Right atrium auricular region (tissue), 2 donors: ENCODE results near the gene SLC39A6. TPM values are rescaled to one million over a fixed set of nuclear protein-coding genes. Genes with fewer than 3 reads are reported as not detected.

Experiments used
- DNase-seq: peaks from one replicate; pipeline ENCODE4 v3.0.0-alpha.2; 2019; ENCODE audit warnings: low spot score
- H3K27ac ChIP-seq, 2 donors: fragments of 200-600 bp; sonication (generic); 1 replicate in 1 of 2; 2 replicates in 1 of 2; pipeline ENCODE4 v1.5.1; 2016 to 2019
- H3K27me3 ChIP-seq, 2 donors: fragments of 200-600 bp; sonication (generic); one replicate each; pipeline versions ENCODE4 v1.5.1 to v1.6.0; 2017 to 2019
- H3K36me3 ChIP-seq: fragments of 200-600 bp; sonication (generic); one replicate; pipeline ENCODE4 v1.5.1; 2016
- H3K4me1 ChIP-seq, 2 donors: fragments of 200-600 bp; sonication (generic); one replicate each; pipeline versions ENCODE4 v1.5.1 to v1.6.0; 2017 to 2019
- H3K4me3 ChIP-seq, 2 donors: fragments of 200-600 bp; sonication (generic); 1 replicate in 1 of 2; 2 replicates in 1 of 2; pipeline ENCODE4 v1.5.1; 2017 to 2019; ENCODE audit warnings: mild to moderate bottlenecking in 1 of 2, moderate library complexity in 1 of 2
- H3K9me3 ChIP-seq, 2 donors: fragments of 200-600 bp; sonication (generic); one replicate each; pipeline ENCODE4 v1.5.1; 2019
- total RNA-seq, 2 donors: library from RNA; depleted of rRNA; stranded (reverse); fragments of >200 nt; gene quantifications; one replicate each; pipeline ENCODE4 v1.1.0, GENCODE V29; 2016
- TF ChIP-seq, protein P1 (sequence below), 2 donors: fragments of 200-600 bp; sonication (generic); IDR thresholded peaks; one replicate each; pipeline ENCODE4 v1.5.1; 2019; ENCODE audit warnings: antibody characterized with exemption in 2 of 2

SLC39A6 gene
- total RNA-seq, 2 donors from 2014 or later, result 15.9 to 20.0 TPM

GRCh38 chr18:36107477-36107876, 21.7 kb downstream of the SLC39A6 start:
- no peak for DNase-seq
- H3K4me1 ChIP-seq, result no peaks in the 10 kb centered on the region
- H3K36me3 ChIP-seq, result peaks cover 11% of the 10 kb centered on the region
- no peak overlapping the region for H3K27ac ChIP-seq
- no peaks in the 10 kb centered on the region for H3K27me3 ChIP-seq
- H3K9me3 ChIP-seq, result no peaks in the 10 kb centered on the region
- H3K4me3 ChIP-seq, result no peak overlapping the region
- TF ChIP-seq, protein P1, sequence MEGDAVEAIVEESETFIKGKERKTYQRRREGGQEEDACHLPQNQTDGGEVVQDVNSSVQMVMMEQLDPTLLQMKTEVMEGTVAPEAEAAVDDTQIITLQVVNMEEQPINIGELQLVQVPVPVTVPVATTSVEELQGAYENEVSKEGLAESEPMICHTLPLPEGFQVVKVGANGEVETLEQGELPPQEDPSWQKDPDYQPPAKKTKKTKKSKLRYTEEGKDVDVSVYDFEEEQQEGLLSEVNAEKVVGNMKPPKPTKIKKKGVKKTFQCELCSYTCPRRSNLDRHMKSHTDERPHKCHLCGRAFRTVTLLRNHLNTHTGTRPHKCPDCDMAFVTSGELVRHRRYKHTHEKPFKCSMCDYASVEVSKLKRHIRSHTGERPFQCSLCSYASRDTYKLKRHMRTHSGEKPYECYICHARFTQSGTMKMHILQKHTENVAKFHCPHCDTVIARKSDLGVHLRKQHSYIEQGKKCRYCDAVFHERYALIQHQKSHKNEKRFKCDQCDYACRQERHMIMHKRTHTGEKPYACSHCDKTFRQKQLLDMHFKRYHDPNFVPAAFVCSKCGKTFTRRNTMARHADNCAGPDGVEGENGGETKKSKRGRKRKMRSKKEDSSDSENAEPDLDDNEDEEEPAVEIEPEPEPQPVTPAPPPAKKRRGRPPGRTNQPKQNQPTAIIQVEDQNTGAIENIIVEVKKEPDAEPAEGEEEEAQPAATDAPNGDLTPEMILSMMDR (IDR thresholded peaks at IDR 0.05), result no peak

DNA sequence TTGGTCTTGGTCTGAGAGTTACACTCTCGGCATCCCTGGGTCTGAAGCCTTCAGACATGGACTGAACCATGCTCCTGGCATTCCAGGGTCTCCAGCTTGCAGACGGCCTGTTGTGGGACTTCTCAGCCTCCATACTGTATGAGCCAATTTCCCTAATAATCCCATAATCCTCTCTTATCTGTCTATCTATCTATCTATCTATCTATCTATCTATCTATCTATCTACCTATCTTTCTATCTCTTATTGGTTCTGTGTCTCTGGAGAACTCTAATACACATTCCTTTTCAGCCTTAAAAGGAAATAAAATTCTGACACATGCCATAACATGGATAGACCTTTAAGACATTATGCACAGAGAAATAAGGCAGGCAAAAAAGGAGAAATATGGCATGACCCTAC, 24.4 kb downstream of the SLC39A6 start:
- Histone ChIP-seq H3K4me3 (no peak overlapping the region), H3K36me3 (no peaks in the 10 kb centered on the region), H3K4me1 (no peaks in the 10 kb centered on the region), H3K27me3 (no peaks in the 10 kb centered on the region), H3K27ac (no peak overlapping the region), H3K9me3 (no peaks in the 10 kb centered on the region)
- DNase-seq, result no peak
- TF ChIP-seq, protein P1 (IDR thresholded peaks at IDR 0.05), result no peak

GRCh38 chr18:36101943-36102342, 27.2 kb downstream of the SLC39A6 start:
- H3K4me3 ChIP-seq, result no peak overlapping the region
- DNase-seq, result no peak
- H3K4me1 ChIP-seq, result no peaks in the 10 kb centered on the region
- H3K27me3 ChIP-seq, result no peaks in the 10 kb centered on the region
- TF ChIP-seq, protein P1 (IDR thresholded peaks at IDR 0.05), result no peak
- H3K9me3 ChIP-seq, result no peaks in the 10 kb centered on the region
- H3K36me3 ChIP-seq, result no peaks in the 10 kb centered on the region
- H3K27ac ChIP-seq, result no peak overlapping the region

DNA sequence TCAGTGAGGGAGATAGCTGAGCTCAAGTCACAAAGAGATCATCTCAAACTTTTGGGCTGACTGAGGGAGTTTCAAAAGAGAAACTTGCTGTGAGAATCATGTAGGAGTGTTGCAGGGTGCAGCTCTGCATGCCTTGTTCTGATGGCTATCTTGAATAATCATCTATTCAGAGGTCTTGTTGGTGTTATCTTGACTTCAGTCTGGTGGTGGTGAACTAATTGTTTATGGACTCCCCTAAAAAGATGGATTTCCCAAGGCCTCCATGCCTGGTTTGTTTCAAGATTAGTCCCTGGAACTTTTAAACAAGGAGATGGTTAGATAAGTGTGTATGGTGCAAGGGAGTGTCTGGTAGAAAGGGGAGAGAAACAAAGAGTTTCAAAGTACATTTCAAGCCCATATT, 29.8 kb downstream of the SLC39A6 start:
- no peak for DNase-seq
- H3K4me1 ChIP-seq, result no peaks in the 10 kb centered on the region
- no peak overlapping the region for H3K27ac ChIP-seq
- H3K27me3 ChIP-seq, result no peaks in the 10 kb centered on the region
- no peak overlapping the region for H3K4me3 ChIP-seq
- no peaks in the 10 kb centered on the region for H3K36me3 ChIP-seq
- no peaks in the 10 kb centered on the region for H3K9me3 ChIP-seq
- TF ChIP-seq, protein P1 (IDR thresholded peaks at IDR 0.05), result no peak

- TF ChIP-seq, protein P1 (IDR thresholded peaks at IDR 0.05), result no peak
- Histone ChIP-seq H3K4me3 (no peak overlapping the region), H3K36me3 (no peaks in the 10 kb centered on the region), H3K4me1 (no peaks in the 10 kb centered on the region), H3K9me3 (no peaks in the 10 kb centered on the region), H3K27ac (no peak overlapping the region), H3K27me3 (no peaks in the 10 kb centered on the region)
- DNase-seq, result no peak
These were observed 32.2 kb downstream of the SLC39A6 start for GRCh38 chr18:36096955-36097354.

GRCh38 chr18:36095936-36096519, 33.1 kb downstream of the SLC39A6 start:
- H3K4me1 ChIP-seq, result no peaks in the 10 kb centered on the region
- no peaks in the 10 kb centered on the region for H3K9me3 ChIP-seq
- H3K4me3 ChIP-seq, result no peak overlapping the region
- no peak overlapping the region for H3K27ac ChIP-seq
- TF ChIP-seq, protein P1 (IDR thresholded peaks at IDR 0.05), result peak; percentile 28 to 69
- no peak for DNase-seq
- H3K27me3 ChIP-seq, result no peaks in the 10 kb centered on the region
- H3K36me3 ChIP-seq, result no peaks in the 10 kb centered on the region
